GM20000 (cell line): Measurements from ENCODE around the gene SART1.
A peak's percentile ranks its signal among the peaks of the same experiment; 100 is the strongest.
"Not testable (repeated sequence)": the region's sequence is repeated elsewhere in the genome, so short reads cannot be mapped to it uniquely, and the experiment has no call there.

ENCODE experiments used
- DNase-seq: peaks from one replicate; pipeline ENCODE4 v3.0.0; 2012; ENCODE audit warnings: low spot score
- TF ChIP-seq, protein P1 (sequence below): IDR thresholded peaks from 2 replicates; pipeline ENCODE4 v1.5.1; 2012; ENCODE audit warnings: mild to moderate bottlenecking, control low read depth; ENCODE audit errors: extremely low read depth, missing control alignments

Gene SART1

DNA sequence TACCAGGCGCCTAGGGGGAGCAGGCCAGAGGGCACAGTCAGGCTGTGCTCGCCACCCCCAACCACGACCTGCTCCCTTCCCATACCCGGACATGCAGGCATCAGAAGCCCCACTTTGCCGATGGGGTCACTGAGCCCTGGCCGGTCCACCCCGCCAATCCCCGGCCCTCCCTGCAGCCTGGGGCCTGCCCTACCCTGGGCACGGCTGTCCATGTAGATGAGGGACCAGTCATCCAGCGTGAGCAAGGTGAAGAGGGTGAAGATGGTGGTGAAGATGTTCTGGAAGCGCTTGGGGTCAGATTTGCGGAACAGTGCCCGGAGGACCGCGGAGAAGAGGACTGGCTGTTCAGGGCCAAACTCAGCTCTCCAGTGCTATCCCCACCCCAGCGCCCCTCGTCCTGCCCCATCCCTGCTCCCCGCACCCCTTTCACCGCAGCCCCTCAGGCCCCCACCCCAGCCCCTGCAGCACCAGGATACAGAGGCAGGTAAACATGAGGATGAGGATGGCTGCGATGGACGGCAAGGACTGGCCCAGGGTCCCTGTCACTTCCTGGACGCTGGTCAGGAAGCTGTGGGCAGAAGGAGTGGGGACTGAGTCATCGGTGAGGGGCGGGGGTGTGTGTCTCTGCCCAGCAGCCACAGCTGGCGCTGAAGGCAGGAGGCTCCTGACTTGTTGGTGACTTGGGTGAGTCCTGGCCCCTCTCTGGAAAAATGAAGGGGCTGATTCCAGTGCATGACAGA is 59.3 kb downstream of the SART1 start:
- no peak for DNase-seq
- TF ChIP-seq, protein P1, sequence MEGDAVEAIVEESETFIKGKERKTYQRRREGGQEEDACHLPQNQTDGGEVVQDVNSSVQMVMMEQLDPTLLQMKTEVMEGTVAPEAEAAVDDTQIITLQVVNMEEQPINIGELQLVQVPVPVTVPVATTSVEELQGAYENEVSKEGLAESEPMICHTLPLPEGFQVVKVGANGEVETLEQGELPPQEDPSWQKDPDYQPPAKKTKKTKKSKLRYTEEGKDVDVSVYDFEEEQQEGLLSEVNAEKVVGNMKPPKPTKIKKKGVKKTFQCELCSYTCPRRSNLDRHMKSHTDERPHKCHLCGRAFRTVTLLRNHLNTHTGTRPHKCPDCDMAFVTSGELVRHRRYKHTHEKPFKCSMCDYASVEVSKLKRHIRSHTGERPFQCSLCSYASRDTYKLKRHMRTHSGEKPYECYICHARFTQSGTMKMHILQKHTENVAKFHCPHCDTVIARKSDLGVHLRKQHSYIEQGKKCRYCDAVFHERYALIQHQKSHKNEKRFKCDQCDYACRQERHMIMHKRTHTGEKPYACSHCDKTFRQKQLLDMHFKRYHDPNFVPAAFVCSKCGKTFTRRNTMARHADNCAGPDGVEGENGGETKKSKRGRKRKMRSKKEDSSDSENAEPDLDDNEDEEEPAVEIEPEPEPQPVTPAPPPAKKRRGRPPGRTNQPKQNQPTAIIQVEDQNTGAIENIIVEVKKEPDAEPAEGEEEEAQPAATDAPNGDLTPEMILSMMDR = no peak

DNA sequence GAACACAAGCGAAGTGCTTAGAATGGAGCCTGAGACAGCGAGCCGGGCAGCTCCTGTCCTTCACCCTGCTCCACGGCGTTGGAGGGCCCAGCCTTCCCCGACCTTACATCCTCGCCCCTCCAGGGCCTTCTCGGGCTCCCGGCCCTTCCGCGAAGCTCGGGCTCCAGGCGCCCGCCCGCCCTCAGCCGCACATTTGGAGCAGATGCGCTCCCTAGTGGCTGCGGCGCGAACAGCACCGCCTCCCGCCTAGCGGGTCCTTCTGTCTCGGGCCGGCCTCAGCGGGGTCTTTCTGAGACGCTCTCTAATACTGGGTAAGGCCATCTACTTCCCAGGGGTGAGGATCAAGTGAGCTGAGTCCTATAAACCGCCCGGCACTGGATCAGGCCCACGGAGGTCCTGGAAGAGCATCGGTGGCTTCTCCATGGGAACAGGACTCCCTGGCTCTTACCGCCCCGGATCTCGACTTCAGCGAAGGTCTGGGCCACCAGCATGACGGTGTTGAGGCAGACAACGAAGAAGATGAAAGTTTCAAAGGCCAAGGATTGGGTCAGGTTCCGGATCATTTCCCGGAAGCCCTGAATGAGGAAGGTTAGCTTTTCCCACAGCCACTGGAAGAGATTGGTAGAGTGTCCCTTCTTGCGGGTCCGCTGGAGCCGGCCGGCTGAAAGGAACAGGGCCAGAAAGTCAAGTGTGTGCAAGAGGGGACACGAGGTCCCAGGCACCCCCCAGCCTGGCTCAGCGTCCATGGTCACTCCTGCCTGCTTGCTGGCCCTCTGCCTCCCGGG is 61.1 kb downstream of the SART1 start:
- TF ChIP-seq, protein P1 = peak; percentile 95
- peak; percentile 91 for DNase-seq

DNA sequence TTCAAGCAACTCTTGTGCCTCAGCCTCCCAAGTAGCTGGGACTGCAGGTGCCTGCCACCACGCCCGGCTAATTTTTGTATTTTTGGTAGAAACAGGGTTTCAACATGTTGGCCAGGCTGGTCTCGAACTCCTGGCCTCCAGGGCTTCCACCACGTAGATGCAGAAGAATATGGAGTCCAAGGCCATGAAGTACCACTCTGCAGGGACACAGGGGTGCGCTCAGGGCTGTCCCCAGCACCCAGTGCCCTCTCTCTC is 61.6 kb downstream of the SART1 start:
- not testable (repeated sequence) for DNase-seq

DNA sequence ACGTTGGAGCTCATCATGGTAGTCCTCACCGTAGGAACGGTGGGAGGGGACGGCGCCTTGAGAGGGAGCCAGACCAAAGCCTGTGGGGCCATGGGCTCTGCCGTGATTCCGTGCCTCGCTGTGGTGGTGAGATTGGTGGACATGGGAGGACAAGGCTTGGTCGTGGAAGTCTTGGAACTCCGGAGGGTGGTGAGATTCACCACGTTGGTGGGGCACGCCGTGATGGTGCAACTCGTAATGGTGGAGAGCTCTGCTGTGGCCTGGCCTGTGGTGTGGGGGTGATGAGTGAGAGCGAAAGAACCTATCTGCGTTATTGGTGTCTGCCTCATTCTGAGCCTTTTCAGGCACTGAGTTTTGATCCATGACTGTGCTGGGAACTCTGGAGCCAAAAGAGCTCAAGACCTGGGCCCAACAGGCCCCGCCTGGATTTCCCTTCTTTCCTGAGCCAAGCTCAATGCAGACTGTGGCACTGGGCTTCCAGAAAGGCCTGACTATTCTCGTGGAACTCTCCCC is 64.5 kb downstream of the SART1 start, which contains the start of gene CATSPER1:
CATSPER1 (minus strand) TSS at position 463 of the 513 bp plus-strand sequence; CDS start at position 363, 100 bp downstream.
- no peak for DNase-seq
- TF ChIP-seq, protein P1 = no peak
